OCI-LY3 (cell line): Measurements from ENCODE around the gene SERPINI2.

Experiments
- H2AFZ ChIP-seq: fragments of 200-600, 300-600 bp; shearing (Covaris generic); 2 replicates; pipeline ENCODE4 v1.6.0; 2014; ENCODE audit warnings: antibody characterized with exemption, low read depth, low read length
- H3K27ac ChIP-seq: fragments of 200-600, 300-600 bp; sonication (generic); 2 replicates; pipeline ENCODE4 v1.5.1; 2014; ENCODE audit warnings: mild to moderate bottlenecking, low read length, moderate library complexity, mixed read lengths
- H3K27me3 ChIP-seq: fragments of 200-600, 300-600 bp; sonication (generic); 2 replicates; pipeline ENCODE4 v1.6.1; 2014; ENCODE audit warnings: low read depth, low read length, mixed read lengths
- H3K36me3 ChIP-seq: fragments of 200-600, 300-600 bp; sonication (generic); replicated peaks from 2 replicates; pipeline ENCODE3; 2014; ENCODE audit warnings: low read depth, low read length, mixed read lengths
- H3K4me1 ChIP-seq: fragments of 300-600, 200-600 bp; sonication (generic); 2 replicates; pipeline ENCODE4 v1.6.1; 2014; ENCODE audit warnings: low read length, mixed read lengths
- H3K4me2 ChIP-seq: fragments of 200-600, 300-600 bp; sonication (generic); 2 replicates; pipeline ENCODE4 v1.6.1; 2014; ENCODE audit warnings: low read length, mixed read lengths
- H3K4me3 ChIP-seq: fragments of 300-600, 200-600 bp; sonication (generic); 2 replicates; pipeline ENCODE4 v1.5.1; 2014; ENCODE audit warnings: antibody characterized with exemption, mild to moderate bottlenecking, low read length, moderate library complexity
- H3K79me2 ChIP-seq: fragments of 300-600, 200-600 bp; shearing (Covaris generic); 2 replicates; pipeline ENCODE4 v1.6.1; 2014; ENCODE audit warnings: mild to moderate bottlenecking, low read length, mixed read lengths
- H3K9ac ChIP-seq: fragments of 300-600, 200-600 bp; shearing (Covaris generic); 2 replicates; pipeline ENCODE4 v1.6.0; 2014; ENCODE audit warnings: mild to moderate bottlenecking, low read length, moderate library complexity
- H3K9me3 ChIP-seq: fragments of 200-600, 300-600 bp; shearing (Covaris generic); 2 replicates; pipeline ENCODE4 v1.6.1; 2014; ENCODE audit warnings: low read length, mixed read lengths; ENCODE audit not compliant: insufficient read depth
- H4K20me1 ChIP-seq: fragments of 200-600, 300-600 bp; sonication (generic); 2 replicates; pipeline ENCODE4 v1.6.1; 2016; ENCODE audit warnings: low read length, mixed read lengths; ENCODE audit not compliant: insufficient read depth
- EZH2phosphoT487 ChIP-seq: fragments of 200-600 bp; shearing (Covaris generic); IDR thresholded peaks from 2 replicates; pipeline ENCODE4 v1.6.1; 2018; ENCODE audit warnings: antibody characterized with exemption, mixed run types, low read depth
- TF ChIP-seq, protein P1 (sequence below): fragments of 200-600, 300-600 bp; sonication (generic); IDR thresholded peaks from 2 replicates; pipeline ENCODE4 v1.5.1; 2014; ENCODE audit warnings: antibody characterized with exemption, low read length, low read depth

The SERPINI2 gene, protein sequence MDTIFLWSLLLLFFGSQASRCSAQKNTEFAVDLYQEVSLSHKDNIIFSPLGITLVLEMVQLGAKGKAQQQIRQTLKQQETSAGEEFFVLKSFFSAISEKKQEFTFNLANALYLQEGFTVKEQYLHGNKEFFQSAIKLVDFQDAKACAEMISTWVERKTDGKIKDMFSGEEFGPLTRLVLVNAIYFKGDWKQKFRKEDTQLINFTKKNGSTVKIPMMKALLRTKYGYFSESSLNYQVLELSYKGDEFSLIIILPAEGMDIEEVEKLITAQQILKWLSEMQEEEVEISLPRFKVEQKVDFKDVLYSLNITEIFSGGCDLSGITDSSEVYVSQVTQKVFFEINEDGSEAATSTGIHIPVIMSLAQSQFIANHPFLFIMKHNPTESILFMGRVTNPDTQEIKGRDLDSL

DNA sequence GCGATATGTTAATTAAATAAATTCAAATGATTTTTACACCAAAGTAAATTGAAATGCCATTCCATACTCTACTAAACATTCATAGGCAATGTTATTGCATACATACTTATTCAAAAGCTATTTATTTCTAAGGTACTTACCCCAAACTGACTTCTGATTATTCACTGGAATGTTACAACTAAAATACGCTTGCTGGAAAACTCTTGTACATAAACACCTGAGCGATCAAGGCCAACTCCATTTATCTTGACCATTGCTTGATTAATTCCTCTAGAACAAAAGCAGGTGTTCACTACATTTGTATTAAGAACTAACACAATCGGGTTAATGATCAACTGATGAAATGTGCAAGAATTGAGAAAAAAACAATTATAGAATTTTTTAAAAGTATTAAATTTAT is at the start of gene SERPINI2:
Gene SERPINI2, minus strand, starts transcription at position 180 of the 400 bp plus-strand sequence. CDS start 2,208 bp downstream, outside the sequence.
- no peak within 1 kb of the TSS for H3K27ac ChIP-seq
- H2AFZ ChIP-seq = no peak within 1 kb of the TSS
- TF ChIP-seq EZH2phosphoT487 = no peak
- TF ChIP-seq, protein P1, sequence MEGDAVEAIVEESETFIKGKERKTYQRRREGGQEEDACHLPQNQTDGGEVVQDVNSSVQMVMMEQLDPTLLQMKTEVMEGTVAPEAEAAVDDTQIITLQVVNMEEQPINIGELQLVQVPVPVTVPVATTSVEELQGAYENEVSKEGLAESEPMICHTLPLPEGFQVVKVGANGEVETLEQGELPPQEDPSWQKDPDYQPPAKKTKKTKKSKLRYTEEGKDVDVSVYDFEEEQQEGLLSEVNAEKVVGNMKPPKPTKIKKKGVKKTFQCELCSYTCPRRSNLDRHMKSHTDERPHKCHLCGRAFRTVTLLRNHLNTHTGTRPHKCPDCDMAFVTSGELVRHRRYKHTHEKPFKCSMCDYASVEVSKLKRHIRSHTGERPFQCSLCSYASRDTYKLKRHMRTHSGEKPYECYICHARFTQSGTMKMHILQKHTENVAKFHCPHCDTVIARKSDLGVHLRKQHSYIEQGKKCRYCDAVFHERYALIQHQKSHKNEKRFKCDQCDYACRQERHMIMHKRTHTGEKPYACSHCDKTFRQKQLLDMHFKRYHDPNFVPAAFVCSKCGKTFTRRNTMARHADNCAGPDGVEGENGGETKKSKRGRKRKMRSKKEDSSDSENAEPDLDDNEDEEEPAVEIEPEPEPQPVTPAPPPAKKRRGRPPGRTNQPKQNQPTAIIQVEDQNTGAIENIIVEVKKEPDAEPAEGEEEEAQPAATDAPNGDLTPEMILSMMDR = no peak
- no peak within 1 kb of the TSS for H3K9ac ChIP-seq
- no peaks in the 10 kb centered on the region for H3K9me3 ChIP-seq
- no peaks in the 10 kb centered on the region for H3K4me1 ChIP-seq
- no peak within 1 kb of the TSS for H3K4me2 ChIP-seq
- H4K20me1 ChIP-seq = no peaks in the 10 kb centered on the region
- no peaks in the 10 kb centered on the region for H3K79me2 ChIP-seq
- H3K27me3 ChIP-seq = no peaks in the 10 kb centered on the region
- H3K4me3 ChIP-seq = no peak within 1 kb of the TSS
- no peaks in the 10 kb centered on the region for H3K36me3 ChIP-seq

DNA sequence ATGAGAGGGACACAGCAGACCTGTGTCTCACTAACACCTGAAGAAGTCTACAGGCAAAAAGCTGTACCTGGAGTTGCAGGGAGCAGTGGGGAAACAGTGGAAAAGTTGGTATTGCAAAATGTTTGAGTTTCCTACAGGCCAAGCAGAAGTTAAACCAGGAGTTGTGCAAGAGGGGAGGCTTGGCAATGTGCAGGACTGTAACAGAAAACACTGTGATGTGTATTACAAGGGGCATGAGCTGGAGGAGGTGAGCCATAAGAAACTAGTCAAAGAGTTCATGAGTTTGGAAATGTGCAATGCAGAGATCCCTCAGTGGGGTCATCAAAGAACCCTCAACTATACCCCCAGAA is 47.1 kb upstream of the SERPINI2 start:
- H3K27me3 ChIP-seq = no peaks in the 10 kb centered on the region
- no peak overlapping the region for H3K9ac ChIP-seq
- no peak overlapping the region for H3K4me3 ChIP-seq
- TF ChIP-seq, protein P1 = no peak
- no peak for TF ChIP-seq EZH2phosphoT487
- no peaks in the 10 kb centered on the region for H3K79me2 ChIP-seq
- H2AFZ ChIP-seq = no peak overlapping the region
- H3K4me1 ChIP-seq = no peaks in the 10 kb centered on the region
- no peak overlapping the region for H3K4me2 ChIP-seq
- no peaks in the 10 kb centered on the region for H4K20me1 ChIP-seq
- H3K36me3 ChIP-seq = no peaks in the 10 kb centered on the region
- no peaks in the 10 kb centered on the region for H3K9me3 ChIP-seq
- H3K27ac ChIP-seq = no peak overlapping the region

DNA sequence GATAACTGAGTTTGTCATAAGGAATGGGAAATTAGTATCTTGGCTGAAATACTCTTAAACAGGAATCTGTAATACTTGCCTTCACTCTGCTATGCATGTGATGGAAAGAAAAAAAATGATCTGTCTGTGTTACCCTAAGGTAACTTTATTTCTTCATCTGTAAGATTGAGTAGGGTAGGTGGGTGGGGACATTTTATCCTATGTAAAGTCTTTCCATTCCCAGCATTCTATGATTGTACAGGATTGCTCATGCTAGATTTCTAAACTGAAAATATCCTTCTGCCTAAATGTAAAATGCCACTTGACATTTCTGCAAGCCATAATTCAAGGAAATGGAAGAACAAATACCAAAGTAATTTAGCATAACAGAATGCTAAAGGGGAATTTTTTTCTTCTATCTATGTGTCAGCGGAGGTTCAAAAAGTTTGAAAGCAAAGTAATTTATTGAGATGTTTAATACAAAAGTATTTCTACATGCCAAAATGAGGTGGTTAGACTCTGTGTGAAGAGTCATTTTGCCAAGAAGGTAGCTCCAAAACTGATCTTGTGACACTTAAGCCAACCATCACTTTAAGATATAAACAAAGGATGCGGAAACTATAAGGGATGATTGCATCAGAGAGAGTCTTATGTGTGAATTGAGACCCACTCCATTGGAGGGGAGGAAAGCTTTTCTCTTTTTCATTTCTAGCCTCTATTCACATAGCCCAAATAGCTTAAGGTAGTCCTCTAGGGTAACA is 46.6 kb upstream of the SERPINI2 start:
- Histone ChIP-seq H4K20me1 (no peaks in the 10 kb centered on the region), H3K4me3 (no peak overlapping the region), H3K9ac (no peak overlapping the region), H3K9me3 (no peaks in the 10 kb centered on the region), H3K27me3 (no peaks in the 10 kb centered on the region), H3K27ac (no peak overlapping the region), H3K4me1 (no peaks in the 10 kb centered on the region), H3K79me2 (no peaks in the 10 kb centered on the region), H2AFZ (no peak overlapping the region), H3K4me2 (no peak overlapping the region), H3K36me3 (no peaks in the 10 kb centered on the region)
- no peak for TF ChIP-seq EZH2phosphoT487
- TF ChIP-seq, protein P1 = no peak

DNA sequence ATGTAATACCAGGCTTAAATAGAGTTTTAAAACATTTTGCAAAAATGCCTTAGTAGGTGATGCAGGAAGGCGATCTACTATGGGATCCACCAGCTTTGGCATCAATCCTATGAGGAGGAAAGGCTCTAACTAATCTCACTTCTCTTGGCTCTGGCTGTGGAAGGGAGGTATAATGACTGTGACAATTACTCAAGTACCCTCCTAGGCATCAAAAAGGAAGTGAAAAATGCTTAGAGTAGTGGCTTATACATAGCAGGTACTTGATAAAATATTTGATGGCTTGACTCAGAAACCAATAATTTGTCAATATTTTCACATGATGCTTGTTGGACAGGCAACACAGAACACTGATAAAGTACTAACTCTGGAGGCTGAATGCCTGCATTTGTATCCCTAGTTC is 34.1 kb upstream of the SERPINI2 start:
- Histone ChIP-seq H3K4me3 (no peak overlapping the region), H3K4me1 (no peaks in the 10 kb centered on the region), H3K27me3 (no peaks in the 10 kb centered on the region), H3K27ac (no peak overlapping the region), H3K36me3 (no peaks in the 10 kb centered on the region), H3K9me3 (no peaks in the 10 kb centered on the region), H4K20me1 (no peaks in the 10 kb centered on the region), H3K9ac (no peak overlapping the region), H3K4me2 (no peak overlapping the region), H3K79me2 (no peaks in the 10 kb centered on the region), H2AFZ (no peak overlapping the region)
- no peak for TF ChIP-seq EZH2phosphoT487
- TF ChIP-seq, protein P1 = no peak
